OCI-LY1 (cell line): Measurements from ENCODE around the gene SYNE2.

Experiments
- CTCF ChIP-seq: fragments of 200-600 bp; sonication (generic), shearing (Covaris generic); IDR thresholded peaks from 2 replicates; pipeline ENCODE4 v1.5.1; 2017; ENCODE audit warnings: mild to moderate bottlenecking, antibody characterized with exemption, low read length, moderate library complexity, mixed read lengths
- EZH2 ChIP-seq: fragments of 200-600 bp; sonication (generic), shearing (Covaris generic); IDR thresholded peaks from 2 replicates; pipeline ENCODE4 v1.8.0; 2017; ENCODE audit warnings: borderline replicate concordance, mixed run types, mild to moderate bottlenecking, antibody characterized with exemption, low read length, moderate library complexity, mixed read lengths

- TF ChIP-seq CTCF, result no peak
- TF ChIP-seq EZH2, result no peak
Measured at GRCh38 chr14:64178814-64179213, 326.0 kb downstream of the SYNE2 start.
